Vagina (tissue), 2 donors: Measurements from ENCODE around the gene TTC9.

Source experiments
- CTCF ChIP-seq, 3 experiments: fragments of 450-650 bp in 2 of 3; fragments of 200-600 bp in 1 of 3; sonication (generic) in 1 of 3; IDR thresholded peaks; one replicate each; pipeline ENCODE4 v1.5.1; 2017 to 2019; ENCODE audit warnings: antibody characterized with exemption in 3 of 3, mild to moderate bottlenecking in 2 of 3, moderate library complexity in 2 of 3
- POLR2A ChIP-seq, 2 donors: fragments of 450-650 bp; IDR thresholded peaks; one replicate each; pipeline ENCODE4 v1.6.1; 2017; ENCODE audit warnings: antibody characterized with exemption in 2 of 2, mild to moderate bottlenecking in 2 of 2, moderate library complexity in 2 of 2

- no peak for TF ChIP-seq CTCF (IDR thresholded peaks at IDR 0.05)
- TF ChIP-seq POLR2A (IDR thresholded peaks at IDR 0.05), result no peak
Observed at GRCh38 chr14:70611216-70611615, 30.5 kb upstream of the TTC9 start.
